ENCODE results near the gene FAM107A. TPM values are rescaled to one million over a fixed set of nuclear protein-coding genes. Genes with fewer than 3 reads are reported as not detected.

The FAM107A gene
- total RNA-seq, 4 donors from 2014 or later: 11.0 to 93.3 (median 24.3) TPM

DNA sequence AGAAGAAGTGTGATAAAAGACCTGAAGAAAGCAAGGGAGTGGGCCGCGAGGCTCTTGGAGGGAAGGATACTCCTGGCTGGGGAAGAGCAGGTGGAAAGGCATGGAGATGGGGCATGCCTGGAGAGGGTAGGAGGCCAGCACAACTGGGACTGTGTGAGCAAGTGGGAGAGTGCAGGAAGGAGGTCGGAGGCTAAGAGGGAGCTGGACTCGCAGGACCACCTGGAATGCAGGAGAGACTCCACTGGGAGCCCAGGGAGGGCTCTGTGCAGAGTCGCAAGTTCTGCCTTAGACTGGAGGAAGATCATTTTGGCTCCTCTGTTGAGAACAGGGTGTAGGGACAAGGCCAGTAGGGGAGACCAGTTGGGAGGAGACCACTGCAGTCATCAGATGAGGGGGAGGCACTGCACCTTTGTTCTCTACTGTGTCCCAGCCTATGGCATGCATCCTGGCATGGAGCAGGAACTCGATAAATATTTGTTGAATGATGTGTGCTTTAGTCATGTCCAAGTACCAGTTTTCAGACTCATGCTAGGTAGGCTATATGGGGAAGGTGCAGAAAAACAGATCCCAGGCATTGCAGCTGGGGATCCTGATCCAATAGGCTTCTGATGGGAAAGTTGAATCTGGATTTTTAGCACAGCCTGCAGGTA is 13.7 kb downstream of the FAM107A start:
- H3K27me3 ChIP-seq: no peaks in the 10 kb centered on the region
- DNase-seq: no peak
- no peaks in the 10 kb centered on the region for H3K4me1 ChIP-seq
- H3K36me3 ChIP-seq: no peaks in the 10 kb centered on the region
- H3K4me3 ChIP-seq: no peak overlapping the region
- H3K9me3 ChIP-seq: no peaks in the 10 kb centered on the region
- H3K27ac ChIP-seq: no peak overlapping the region
- TF ChIP-seq POLR2A (IDR thresholded peaks at IDR 0.05): no peak
- TF ChIP-seq, protein P1, sequence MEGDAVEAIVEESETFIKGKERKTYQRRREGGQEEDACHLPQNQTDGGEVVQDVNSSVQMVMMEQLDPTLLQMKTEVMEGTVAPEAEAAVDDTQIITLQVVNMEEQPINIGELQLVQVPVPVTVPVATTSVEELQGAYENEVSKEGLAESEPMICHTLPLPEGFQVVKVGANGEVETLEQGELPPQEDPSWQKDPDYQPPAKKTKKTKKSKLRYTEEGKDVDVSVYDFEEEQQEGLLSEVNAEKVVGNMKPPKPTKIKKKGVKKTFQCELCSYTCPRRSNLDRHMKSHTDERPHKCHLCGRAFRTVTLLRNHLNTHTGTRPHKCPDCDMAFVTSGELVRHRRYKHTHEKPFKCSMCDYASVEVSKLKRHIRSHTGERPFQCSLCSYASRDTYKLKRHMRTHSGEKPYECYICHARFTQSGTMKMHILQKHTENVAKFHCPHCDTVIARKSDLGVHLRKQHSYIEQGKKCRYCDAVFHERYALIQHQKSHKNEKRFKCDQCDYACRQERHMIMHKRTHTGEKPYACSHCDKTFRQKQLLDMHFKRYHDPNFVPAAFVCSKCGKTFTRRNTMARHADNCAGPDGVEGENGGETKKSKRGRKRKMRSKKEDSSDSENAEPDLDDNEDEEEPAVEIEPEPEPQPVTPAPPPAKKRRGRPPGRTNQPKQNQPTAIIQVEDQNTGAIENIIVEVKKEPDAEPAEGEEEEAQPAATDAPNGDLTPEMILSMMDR (IDR thresholded peaks at IDR 0.05): no peak

DNA sequence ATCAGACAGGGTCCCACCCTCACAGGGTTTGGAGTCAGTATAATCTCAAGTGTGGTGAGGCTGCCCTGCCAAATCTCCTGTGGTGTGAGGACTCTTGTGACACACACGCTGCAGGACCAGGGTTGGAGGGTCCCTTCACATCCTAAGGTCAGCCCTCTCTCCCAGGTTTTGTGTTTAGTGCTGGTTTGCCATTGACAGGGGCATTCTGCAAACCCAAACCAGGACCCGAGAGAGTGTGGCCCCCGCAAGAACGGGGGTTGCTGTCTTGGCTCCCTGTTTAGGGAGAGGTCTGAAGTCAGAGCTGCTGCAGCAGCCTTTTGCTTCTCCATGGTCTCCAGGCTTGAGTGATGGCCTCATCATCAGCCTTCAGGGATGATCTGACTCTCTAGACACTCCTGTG is 14.7 kb downstream of the FAM107A start:
- no peak for DNase-seq
- H3K36me3 ChIP-seq: no peaks in the 10 kb centered on the region
- no peaks in the 10 kb centered on the region for H3K9me3 ChIP-seq
- H3K27ac ChIP-seq: no peak overlapping the region
- H3K4me1 ChIP-seq: no peaks in the 10 kb centered on the region
- H3K27me3 ChIP-seq: no peaks in the 10 kb centered on the region
- no peak overlapping the region for H3K4me3 ChIP-seq
- TF ChIP-seq POLR2A (IDR thresholded peaks at IDR 0.05): no peak
- TF ChIP-seq, protein P1 (IDR thresholded peaks at IDR 0.05): no peak

DNA sequence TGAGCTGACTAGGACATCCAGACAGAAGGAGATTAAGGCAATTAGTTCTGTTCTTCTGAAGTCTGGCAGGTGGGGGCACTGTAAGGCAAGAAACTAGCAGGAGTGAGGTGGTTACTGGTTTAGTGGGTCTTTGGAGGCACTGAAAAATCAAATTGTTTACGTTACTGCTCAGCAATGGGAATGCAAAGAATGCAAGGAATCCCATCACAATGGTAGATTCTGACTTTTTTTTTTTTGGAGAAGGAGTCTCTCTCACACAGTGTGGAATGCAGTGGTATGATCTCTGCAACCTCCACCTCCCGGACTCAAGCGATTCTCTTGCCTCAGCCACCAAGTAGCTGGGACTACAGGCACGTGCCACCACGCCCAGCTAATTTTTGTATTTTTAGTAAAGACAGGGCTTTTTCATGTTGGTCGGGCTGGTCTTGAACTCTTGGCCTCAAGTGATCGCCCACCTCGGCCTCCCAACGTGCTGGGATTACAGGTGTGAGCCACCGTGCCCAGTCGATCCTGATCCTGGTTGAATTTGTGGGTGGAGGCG is 16.4 kb downstream of the FAM107A start:
- Histone ChIP-seq H3K27me3 (no peaks in the 10 kb centered on the region), H3K9me3 (no peaks in the 10 kb centered on the region), H3K4me3 (no peak overlapping the region), H3K36me3 (no peaks in the 10 kb centered on the region), H3K27ac (no peak overlapping the region), H3K4me1 (no peaks in the 10 kb centered on the region)
- no peak for DNase-seq
- TF ChIP-seq, protein P1 (IDR thresholded peaks at IDR 0.05): peak in 2 of 6 experiments; percentile 9 to 25
- TF ChIP-seq POLR2A (IDR thresholded peaks at IDR 0.05): no peak

DNA sequence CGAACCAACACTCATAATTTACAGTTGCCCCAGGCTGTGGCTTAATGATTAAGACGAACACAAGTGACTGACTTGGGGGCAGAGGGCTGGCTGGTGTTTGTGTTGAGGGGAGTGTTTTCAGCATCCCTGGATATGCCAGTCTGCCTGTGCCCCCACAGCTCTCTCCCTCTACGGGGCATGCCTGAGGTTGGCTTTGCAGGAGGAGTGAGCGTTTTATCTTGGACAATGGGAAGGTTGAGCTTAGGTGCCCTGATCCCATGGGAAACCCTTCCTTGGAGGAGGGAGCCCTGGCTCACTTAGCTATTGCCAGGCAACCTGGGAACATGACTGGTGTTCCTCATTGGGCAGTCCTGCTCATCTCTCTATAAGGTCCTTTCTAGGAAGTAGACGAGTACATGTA is 17.6 kb downstream of the FAM107A start:
- Histone ChIP-seq H3K36me3 (no peaks in the 10 kb centered on the region), H3K4me1 (no peaks in the 10 kb centered on the region), H3K27ac (no peak overlapping the region), H3K27me3 (no peaks in the 10 kb centered on the region), H3K9me3 (no peaks in the 10 kb centered on the region), H3K4me3 (no peak overlapping the region)
- DNase-seq: no peak
- TF ChIP-seq POLR2A (IDR thresholded peaks at IDR 0.05): no peak
- TF ChIP-seq, protein P1 (IDR thresholded peaks at IDR 0.05): no peak

DNA sequence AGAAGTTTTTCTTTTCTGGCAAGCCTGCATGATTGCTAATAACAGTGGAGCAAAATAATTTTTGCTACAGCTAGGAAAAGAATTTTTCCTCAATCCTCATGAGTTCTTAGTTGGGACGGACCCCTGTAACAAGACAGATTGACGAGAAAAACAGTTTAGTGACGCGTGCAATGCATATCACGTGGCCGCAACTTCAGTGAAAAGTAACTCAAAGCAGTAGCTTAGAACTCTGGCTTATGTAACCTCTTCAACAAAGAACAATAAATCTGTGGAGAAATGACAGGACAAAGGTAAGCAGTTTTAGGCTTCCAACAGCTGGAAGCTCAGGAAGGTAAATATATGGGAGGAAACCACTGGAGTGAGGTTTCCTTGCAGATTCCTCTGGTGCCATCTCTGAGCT is 19.7 kb downstream of the FAM107A start:
- Histone ChIP-seq H3K36me3 (no peaks in the 10 kb centered on the region), H3K27me3 (no peaks in the 10 kb centered on the region), H3K4me3 (no peak overlapping the region), H3K27ac (no peak overlapping the region), H3K9me3 (no peaks in the 10 kb centered on the region), H3K4me1 (no peaks in the 10 kb centered on the region)
- no peak for TF ChIP-seq POLR2A (IDR thresholded peaks at IDR 0.05)
- TF ChIP-seq, protein P1 (IDR thresholded peaks at IDR 0.05): no peak
- no peak for DNase-seq
